GM18858 (cell line): ENCODE results near the gene NSMF.
"Not testable (repeated sequence)": the region's sequence is repeated elsewhere in the genome, so short reads cannot be mapped to it uniquely, and the experiment has no call there.

Source experiments
- ATAC-seq: cut with Tn5 transposase; IDR thresholded peaks from one replicate; pipeline ENCODE4 v1.9.1; 2021; ENCODE audit not compliant: unreplicated experiment

NSMF gene

GRCh38 chr9:137416006-137416562, 43.0 kb downstream of the NSMF start:
- no peak for ATAC-seq

GRCh38 chr9:137415451-137415850, 43.7 kb downstream of the NSMF start:
- no peak for ATAC-seq

GRCh38 chr9:137412431-137412830, 46.7 kb downstream of the NSMF start:
- ATAC-seq, result no peak

GRCh38 chr9:137411645-137412380, 47.3 kb downstream of the NSMF start:
- ATAC-seq, result no peak

GRCh38 chr9:137411260-137411644, 47.9 kb downstream of the NSMF start:
- no peak for ATAC-seq

- ATAC-seq, result no peak
Observed at GRCh38 chr9:137410891-137411249, 48.3 kb downstream of the NSMF start.

- ATAC-seq, result not testable (repeated sequence)
Observed at GRCh38 chr9:137410236-137410890, 48.8 kb downstream of the NSMF start.

- ATAC-seq, result no peak
Observed at GRCh38 chr9:137409515-137409914, 49.6 kb downstream of the NSMF start.

- no peak for ATAC-seq
Observed at GRCh38 chr9:137408651-137409405, 50.3 kb downstream of the NSMF start.

GRCh38 chr9:137407590-137408300, 51.4 kb downstream of the NSMF start:
- no peak for ATAC-seq

- ATAC-seq, result no peak
Observed at GRCh38 chr9:137406876-137407589, 52.1 kb downstream of the NSMF start.

- ATAC-seq, result no peak
Observed at GRCh38 chr9:137406085-137406760, 52.9 kb downstream of the NSMF start.

- no peak for ATAC-seq
Observed at GRCh38 chr9:137405677-137406081, 53.5 kb downstream of the NSMF start.

- ATAC-seq, result no peak
Observed at GRCh38 chr9:137404961-137405567, 54.1 kb downstream of the NSMF start.

- ATAC-seq, result no peak
Observed at GRCh38 chr9:137403269-137403668, 55.9 kb downstream of the NSMF start.

GRCh38 chr9:137402746-137403145, 56.4 kb downstream of the NSMF start:
- no peak for ATAC-seq

GRCh38 chr9:137398561-137399468, 60.3 kb downstream of the NSMF start:
- ATAC-seq, result no peak

GRCh38 chr9:137397675-137398423, 61.3 kb downstream of the NSMF start:
- ATAC-seq, result no peak
